ENCODE data around the gene CDH4.
"Not testable (repeated sequence)": the region's sequence is repeated elsewhere in the genome, so short reads cannot be mapped to it uniquely, and the experiment has no call there.

Gene CDH4

GRCh38 chr20:61253640-61254511, 1.8 kb downstream of the CDH4 start:
- peak; percentile 43 for DNase-seq (ENCODE audit: low spot score)

DNA sequence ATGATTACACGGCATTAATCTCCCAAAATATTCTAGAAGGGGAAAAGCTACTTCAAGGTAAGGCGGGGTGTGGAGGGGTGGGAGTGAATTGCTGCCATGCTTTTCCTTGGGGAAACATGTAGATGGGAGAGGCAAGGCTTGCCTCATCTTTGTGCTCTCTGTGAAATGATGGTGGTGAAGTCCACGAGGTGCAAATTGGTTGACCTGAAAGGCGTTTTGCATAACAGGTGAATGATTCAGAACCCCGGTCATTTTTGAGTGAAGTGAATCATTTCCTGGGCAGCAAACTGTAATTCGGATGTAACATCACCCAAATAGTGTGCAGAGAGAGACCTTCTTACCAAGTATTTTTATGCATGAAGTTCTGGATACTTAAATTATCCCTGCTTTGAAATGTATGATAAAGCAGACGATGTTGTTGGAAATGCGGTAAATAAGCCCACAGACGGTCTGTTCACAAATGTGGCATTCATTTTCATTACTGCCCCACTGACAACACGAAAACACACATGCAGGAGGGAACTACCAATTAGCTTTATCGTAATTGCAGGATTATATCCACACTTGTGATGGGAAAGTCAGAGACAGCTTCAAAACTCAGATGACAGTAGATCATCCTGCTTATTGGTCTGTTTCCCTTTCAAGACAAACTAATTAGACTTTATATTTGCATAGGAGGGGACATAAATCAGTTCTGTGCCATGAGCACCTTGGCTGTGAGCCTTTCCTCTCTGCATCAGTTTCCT, 3.0 kb downstream of the CDH4 start:
- no peak for DNase-seq (ENCODE audit: low spot score)

DNA sequence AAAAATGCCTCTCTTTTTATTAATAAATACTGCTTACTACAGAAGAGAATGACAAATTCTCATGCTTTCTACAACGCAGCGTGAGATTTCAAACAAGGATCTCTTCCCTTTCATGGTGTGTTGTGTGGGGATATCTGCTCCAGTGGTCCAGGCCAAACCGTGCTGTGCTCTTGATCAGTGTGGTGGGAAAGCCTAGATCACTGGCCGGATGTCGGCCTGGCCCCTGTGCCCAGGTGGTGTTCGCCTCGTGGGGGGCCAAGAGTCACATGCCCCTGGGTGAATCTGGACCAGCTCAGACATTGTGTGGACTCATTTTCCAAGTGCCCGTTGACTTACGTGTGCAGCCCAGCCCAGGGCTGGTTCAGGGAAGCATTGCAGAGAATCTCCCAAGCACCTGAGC, 4.3 kb downstream of the CDH4 start:
- DNase-seq (ENCODE audit: low spot score): no peak

DNA sequence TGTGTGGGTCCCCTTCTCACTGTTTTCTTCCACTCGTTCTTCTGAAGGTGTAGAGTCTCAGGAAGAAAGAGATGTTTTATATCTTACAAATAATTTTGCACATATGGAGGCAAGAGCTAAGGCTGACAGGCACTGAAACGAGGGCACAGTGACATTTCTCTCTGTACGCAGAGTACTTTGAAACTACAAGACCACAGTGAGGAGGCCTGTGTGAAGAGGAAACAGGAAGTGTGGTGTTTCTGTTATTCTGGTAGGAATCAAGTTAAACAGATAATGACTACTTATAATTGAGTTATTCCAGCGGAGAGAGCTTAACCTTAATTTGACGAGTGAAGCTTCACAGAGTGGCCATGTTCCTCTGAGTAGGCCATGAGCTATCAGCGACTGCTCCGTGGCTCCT, 4.8 kb downstream of the CDH4 start:
- DNase-seq (ENCODE audit: low spot score): no peak

GRCh38 chr20:61257611-61258010, 5.5 kb downstream of the CDH4 start:
- no peak for DNase-seq (ENCODE audit: low spot score)

DNA sequence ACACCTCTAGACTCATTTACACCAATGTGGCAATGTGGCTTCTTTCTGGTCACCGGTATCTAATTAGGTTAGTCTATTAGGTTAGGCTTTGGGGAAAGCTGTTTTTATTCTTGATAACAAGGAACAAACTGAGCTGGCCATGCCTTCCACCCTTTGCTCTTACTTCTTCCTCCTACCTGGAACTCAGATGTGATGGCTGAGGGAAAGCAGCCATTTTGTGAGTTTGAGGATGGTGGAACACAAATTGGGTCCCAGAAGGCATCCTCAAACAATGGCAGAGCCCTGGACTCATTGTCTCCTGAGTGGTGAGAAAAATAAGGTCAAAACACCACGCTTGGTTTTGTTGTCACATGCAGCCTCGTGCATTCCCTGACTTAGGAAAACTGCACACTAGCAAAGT, 7.7 kb downstream of the CDH4 start:
- no peak for DNase-seq (ENCODE audit: low spot score)

- DNase-seq (ENCODE audit: low spot score): no peak
Observed at GRCh38 chr20:61260905-61261304, 8.8 kb downstream of the CDH4 start.

- no peak for DNase-seq (ENCODE audit: low spot score)
Observed at GRCh38 chr20:61262036-61262435, 10.0 kb downstream of the CDH4 start.

DNA sequence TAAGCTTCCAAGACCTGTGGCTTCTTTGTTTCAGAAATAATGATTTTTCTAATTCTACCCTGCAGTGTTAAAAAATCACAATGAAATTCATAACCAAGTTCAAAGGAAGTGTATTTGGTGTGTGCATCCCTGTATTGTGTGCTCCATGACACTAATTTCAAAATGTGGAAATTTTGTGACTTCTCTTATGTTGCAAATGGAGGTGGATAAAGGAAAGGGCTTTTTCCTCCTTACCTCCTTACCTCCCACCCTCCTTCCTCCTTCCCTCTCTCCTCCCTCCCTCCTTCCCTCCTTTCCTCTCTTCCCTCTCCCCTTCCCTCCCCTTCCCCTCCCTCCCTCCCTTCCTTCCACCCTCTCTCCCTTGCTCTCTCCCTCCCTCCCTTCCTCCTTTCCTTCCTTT, 10.5 kb downstream of the CDH4 start:
- no peak for DNase-seq (ENCODE audit: low spot score)

DNA sequence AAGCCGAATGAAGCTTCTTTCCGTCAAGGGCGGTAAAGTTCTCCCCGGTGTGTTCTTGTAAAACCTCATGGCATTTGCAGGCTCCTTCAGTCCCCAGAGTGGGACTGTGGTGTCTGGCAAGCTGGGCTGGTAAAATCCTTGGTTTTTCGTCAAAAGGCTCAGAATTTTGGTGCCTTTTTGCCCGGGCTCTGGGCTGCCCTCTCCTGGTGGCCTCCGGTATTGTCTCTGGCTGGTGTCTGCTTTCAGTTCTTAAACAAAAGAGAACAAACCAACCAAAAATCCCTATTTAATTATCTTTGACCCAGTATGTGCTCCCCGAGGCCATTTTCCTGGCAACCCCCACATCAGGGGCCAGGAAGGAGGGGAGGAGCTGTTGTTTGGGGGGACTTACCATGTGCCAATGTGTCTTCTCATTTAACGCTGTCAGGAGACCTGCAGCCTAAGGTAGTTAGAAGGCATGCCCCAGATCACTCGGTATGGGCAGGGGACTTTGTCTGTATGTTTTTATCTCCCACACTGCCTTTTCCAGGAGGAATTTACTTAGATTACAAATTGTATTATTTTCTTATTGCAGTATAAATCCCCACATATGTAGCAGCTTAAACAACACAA, 11.1 kb downstream of the CDH4 start:
- peak; percentile 39 for DNase-seq (ENCODE audit: low spot score)

GRCh38 chr20:61263938-61264337, 11.9 kb downstream of the CDH4 start:
- DNase-seq (ENCODE audit: low spot score): no peak

GRCh38 chr20:61267241-61267640, 15.2 kb downstream of the CDH4 start:
- no peak for DNase-seq (ENCODE audit: low spot score)

GRCh38 chr20:61268024-61268423, 16.0 kb downstream of the CDH4 start:
- no peak for DNase-seq (ENCODE audit: low spot score)

DNA sequence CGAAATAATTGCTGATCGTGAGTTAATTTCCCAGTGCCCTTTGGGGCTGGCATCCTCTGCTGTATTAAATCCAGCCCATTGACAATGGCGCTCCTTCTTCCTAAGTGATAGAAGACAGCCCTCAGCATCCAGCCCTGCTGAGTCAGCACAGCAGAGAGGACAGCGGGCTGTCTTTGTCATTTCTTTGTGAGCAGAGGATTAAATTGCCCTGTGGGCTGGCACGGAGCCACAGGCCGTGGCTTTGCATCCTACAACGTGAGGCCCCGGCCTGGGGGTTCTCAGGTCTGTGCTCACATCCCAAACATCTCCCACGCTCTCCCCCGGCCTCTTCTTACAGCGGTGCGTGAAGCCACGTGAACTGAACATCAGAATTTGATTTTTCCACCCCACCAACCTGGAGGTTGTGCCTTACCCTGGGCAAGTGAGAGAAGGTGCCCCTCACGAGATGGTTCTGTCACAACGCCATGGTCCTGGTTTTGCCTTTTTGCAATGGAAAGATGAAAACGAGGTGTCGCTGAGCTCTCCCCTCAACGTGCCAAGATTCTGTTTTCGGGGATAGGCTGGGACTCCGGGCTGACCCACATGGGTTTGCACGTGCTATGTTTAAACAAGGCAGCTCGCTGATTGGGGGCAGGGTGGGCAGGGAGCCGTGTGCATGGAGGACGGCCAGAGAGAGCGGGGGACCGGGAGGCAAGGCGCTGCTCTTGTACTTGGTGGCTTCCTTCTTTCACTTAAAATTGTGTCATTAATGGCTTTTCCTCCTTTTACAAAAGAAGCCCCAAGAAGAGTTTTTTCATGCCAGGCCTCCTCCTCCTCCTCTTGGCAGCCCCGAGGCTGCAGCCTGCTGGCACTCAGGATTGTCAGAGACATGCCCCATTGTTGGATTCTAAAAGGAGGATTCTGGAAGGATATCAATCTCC, 19.5 kb downstream of the CDH4 start:
- peak; percentile 49 for DNase-seq (ENCODE audit: low spot score)

DNA sequence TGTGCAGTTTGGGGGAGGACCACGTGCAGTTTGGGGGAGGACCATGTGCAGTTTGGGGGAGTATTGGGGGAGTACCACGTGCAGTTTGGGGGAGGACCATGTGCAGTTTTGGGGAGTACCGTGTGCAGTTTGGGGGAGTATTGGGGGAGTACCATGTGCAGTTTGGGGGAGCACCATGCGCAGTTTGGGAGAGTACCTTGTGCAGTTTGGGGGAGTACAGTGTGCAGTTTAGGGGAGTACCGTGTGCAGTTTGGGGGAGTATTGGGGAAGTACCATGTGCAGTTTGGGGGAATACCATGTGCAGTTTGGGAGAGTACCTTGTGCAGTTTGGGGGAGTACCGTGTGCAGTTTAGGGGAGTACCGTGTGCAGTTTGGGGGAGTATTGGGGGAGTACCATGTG, 21.0 kb downstream of the CDH4 start:
- not testable (repeated sequence) for DNase-seq (ENCODE audit: low spot score)

DNA sequence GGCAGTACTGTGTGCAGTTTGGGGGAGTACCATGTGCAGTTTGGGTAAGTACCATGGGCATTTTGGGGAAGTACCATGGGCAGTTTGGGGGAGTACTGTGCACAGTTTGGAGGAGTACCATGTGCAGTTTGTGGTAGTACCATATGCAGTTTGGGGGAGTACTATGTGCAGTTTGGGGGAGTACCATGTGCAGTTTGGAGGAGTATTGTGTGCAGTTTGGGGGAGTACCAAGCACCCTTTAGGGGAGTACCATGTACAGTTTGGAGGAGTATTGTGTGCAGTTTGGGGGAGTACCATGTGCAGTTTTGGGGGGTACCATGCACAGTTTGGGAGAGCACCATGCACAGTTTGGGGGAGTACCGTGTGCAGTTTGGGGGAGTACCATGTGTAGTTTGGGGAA, 21.6 kb downstream of the CDH4 start:
- not testable (repeated sequence) for DNase-seq (ENCODE audit: low spot score)

DNA sequence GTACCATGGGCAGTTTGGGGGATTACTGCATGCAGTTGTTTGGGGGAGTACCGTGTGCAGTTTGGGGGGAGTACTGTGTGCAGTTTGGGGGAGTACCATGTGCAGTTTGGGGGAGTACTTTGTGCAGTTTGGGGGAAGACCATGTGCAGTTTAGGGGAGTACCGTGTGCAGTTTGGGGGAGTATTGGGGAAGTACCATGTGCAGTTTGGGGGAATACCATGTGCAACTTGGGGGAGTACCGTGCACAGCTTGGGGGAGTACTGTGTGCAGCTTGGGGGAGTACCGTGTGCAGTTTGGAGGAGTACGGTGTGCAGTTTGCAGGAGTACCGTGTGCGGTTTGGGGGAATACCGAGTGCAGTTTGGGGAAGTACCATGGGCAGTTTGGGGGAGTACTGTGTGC, 22.3 kb downstream of the CDH4 start:
- DNase-seq (ENCODE audit: low spot score): no peak

GRCh38 chr20:61278296-61278695, 26.2 kb downstream of the CDH4 start:
- DNase-seq (ENCODE audit: low spot score): no peak

DNA sequence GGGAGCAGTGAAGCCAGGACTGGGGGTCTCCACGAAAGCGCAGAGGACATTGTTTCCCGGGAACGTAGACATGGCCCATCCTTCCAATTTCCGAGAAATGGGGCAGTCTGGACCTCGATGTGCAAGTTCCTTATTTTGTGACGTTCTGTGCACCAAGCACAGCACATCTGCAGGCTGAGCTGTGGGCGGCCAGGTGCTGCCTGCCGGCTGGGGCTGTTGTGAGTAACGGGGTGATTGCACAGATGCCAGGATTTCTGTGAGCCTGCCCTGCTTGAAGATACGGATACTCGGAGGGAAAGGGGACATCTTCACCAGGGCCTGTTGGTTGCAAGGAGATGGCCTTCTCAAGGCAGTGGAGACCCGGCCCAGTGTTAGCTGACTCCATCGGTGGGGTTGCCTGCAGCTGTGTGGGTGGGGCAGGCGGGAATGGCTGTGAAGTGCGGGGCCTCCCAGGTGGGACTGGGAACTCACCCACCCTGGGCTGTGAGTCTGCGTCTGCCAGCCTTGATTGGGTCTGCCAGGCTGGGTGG, 27.6 kb downstream of the CDH4 start:
- DNase-seq (ENCODE audit: low spot score): no peak

GRCh38 chr20:61280217-61280980, 28.3 kb downstream of the CDH4 start:
- DNase-seq (ENCODE audit: low spot score): peak; percentile 54

DNA sequence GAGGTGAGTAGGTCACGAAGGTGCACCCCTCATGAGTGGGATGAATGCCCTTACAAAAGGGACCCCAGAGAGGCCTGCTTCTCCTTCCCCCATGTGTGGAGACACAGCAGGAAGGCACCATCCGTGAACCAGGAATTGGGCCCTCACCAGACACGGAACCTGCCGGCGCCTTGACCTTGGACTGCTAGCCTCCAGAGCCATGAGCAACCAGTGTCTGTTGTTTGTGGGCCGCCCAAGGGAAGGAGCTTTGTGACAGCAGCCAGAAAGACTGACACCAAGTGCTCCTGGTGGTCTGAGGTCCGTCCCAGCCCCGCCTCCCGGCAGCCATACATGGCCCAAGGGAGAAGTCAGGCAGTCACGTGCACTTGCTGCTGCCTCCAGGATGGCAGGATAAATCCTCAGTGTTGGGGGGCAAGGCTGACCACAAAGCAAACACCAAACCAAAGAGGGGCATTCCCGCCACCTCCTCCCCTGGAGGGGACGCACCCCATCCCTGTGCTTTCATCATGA, 29.3 kb downstream of the CDH4 start:
- no peak for DNase-seq (ENCODE audit: low spot score)

Data from iPS-NIHi11 (cell line).